ENCODE measurements around the gene ADAMTS17. TPM values are rescaled to one million over a fixed set of nuclear protein-coding genes. Genes with fewer than 3 reads are reported as not detected.

The ADAMTS17 gene
- total RNA-seq, 2 donors from 2014 or later: 0.37 to 1.1 TPM

DNA sequence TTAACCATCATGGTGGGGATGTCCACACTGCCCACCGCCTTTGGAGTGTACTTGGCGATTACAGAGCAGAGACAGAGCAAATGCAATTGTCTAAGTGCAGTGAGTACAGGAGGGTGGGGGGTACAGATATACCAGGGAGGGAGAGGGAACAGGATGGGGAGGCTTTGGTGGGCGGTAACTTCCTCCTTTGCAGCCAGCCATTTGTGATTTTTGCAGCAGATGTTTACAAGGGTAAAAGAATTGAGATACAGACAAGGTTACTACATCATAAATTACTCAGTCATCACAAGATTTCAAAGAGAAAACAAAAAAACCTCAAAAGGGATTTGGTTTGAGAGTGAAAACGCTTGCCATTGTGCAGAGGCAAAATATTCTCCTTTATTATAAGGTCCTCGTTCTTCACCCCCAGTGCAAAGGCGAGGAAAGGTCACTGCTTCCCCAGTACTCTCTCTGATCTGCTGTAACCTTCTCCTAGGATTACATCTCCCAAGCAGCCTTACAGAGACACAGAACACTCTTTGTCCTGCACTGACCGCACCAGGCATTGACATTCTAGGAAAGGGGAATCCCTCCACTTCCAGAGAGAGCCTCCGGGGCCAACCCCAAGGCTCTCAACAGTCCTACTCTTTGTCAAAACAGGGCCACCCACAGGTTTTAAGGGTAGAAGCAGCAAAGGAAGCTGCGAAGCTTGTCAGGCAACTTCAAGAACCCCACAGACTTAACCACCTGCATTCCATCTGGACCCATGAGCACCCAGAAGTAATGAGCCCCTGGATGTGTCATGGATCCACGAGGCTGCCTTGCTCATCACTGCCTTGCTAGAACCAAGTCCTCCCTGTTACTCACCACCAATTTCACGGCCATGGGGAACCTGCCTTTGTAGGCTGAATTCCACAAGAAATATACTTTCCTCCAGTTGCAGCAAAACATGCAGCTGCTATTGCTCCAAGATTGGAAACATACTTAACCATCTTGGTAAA, 117.3 kb downstream of the ADAMTS17 start:
- no peak for ATAC-seq (replicated peaks)
- H3K27ac Mint-ChIP-seq: no peak overlapping the region
- peaks cover 3% of the 10 kb centered on the region for H3K4me1 Mint-ChIP-seq
- H3K36me3 Mint-ChIP-seq (ENCODE audit: low read depth): no peaks in the 10 kb centered on the region
- no peak overlapping the region for H3K4me3 Mint-ChIP-seq
- no peaks in the 10 kb centered on the region for H3K9me3 Mint-ChIP-seq
- no peaks in the 10 kb centered on the region for H3K27me3 Mint-ChIP-seq

DNA sequence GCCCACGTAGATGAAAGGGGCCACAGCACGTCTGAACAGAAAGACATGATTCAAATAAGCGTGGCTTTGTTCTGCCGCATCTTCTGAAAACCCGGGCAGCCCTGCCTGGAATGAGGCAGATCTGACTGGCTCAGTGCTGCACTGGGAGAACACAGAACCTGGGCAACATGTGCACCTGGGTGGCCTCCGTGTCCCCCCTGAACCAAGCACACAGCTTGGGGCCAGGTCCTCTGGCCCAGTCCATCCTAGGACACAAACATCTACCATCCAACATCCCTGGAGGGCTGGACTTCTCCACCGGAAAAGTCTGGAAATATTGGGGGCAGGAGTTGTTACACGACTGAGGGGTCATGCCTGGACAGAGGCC, 119.4 kb downstream of the ADAMTS17 start:
- H3K4me3 Mint-ChIP-seq: no peak overlapping the region
- H3K27ac Mint-ChIP-seq: no peak overlapping the region
- ATAC-seq (replicated peaks): no peak
- H3K36me3 Mint-ChIP-seq (ENCODE audit: low read depth): no peaks in the 10 kb centered on the region
- no peaks in the 10 kb centered on the region for H3K4me1 Mint-ChIP-seq
- H3K9me3 Mint-ChIP-seq: no peaks in the 10 kb centered on the region
- no peaks in the 10 kb centered on the region for H3K27me3 Mint-ChIP-seq

DNA sequence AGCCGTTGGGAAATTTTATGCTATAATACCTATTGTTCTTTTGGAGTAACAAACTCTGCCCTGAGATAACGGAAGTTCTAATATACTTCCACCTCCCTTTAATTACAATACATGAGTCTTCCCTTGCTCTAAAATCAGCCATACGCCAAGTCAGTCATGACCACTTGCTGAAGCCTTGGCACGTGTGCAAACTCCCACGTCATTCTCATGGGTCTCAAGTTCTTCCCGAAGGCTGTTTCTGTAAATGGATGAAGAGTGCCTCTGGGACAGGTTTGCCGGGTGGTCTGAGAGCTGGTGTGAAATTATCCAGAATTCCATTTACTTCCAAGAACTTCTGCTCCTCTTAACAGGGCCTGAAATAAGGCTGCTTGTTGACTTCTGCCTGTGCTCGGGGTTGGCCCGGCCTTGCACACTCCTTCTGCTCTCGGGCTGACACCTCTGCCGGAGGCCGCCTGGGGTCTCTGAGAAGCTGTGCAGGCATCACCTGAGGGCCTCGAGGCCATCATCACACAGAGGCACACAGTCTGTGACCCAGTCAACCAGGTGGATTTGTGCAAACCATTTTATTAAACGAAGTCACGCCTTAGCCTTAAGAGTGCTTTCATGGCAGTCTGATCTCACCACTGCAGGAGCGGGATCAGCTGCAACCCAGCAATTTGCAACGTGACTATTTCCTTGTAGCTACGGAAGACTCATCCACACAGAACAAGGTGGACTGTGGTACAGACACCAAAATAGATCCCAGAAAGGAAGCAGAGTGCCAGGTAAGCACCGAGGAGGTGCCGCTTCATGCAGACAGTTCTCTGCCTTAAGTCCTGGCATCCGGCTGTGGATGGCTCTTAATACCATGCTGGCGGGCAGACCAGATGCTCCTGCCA, 120.1 kb downstream of the ADAMTS17 start:
- no peak for ATAC-seq (replicated peaks)
- H3K27ac Mint-ChIP-seq: no peak overlapping the region
- H3K4me1 Mint-ChIP-seq: no peaks in the 10 kb centered on the region
- no peaks in the 10 kb centered on the region for H3K27me3 Mint-ChIP-seq
- no peaks in the 10 kb centered on the region for H3K36me3 Mint-ChIP-seq (ENCODE audit: low read depth)
- H3K9me3 Mint-ChIP-seq: no peaks in the 10 kb centered on the region
- H3K4me3 Mint-ChIP-seq: no peak overlapping the region

DNA sequence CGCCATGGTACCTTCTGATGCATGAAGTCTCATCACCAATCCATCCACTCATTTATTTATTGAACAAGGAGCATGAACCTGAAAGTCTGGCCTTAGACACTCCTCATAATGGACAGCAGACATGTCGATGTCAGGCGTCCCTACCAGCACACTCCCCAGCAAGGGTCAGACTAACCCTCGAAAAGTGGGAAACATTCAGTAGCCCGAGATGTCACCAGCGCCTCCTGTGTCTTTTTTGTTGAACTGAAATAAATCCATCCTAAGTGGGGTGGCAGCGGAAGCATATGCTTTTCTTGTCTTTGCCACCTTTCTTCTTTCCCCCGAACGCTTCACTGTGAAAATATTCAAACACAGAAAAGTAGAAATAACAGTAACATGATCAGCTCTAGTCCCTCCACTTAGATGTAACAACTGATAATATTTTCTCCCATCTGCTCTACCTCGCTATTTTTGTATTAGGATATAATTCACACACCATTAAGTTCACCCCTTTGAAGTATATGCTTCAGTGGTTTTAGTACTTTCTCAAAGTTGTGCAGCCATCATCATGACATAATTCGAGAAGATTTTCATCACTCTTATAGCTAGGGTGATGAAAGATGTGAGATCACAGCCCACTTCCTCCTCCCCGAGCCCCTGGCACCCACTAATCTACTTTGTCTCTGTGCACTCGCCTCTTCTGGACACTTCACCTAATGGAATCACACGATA, 121.6 kb downstream of the ADAMTS17 start:
- no peak overlapping the region for H3K4me3 Mint-ChIP-seq

DNA sequence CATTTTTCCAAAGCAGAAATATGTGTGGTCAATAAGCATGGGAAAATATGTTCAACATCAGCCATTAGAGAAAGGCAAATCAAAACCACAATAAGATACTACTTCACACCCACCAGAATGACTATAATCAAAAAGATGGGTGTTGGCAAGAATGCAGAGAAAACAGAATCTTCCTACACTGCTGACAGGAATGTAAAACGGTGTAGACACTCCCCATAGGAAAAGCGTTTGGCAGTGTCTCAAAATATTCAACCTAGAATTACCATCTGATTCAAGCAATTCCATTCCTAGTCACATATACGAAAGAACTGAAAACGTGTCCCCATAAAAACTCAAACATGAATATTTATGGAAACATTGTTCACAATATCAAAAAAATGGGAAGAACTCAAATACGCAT, 123.3 kb downstream of the ADAMTS17 start:
- Mint-ChIP-seq H3K4me1 (no peaks in the 10 kb centered on the region), H3K36me3 (ENCODE audit: low read depth) (no peaks in the 10 kb centered on the region), H3K4me3 (no peak overlapping the region), H3K9me3 (no peaks in the 10 kb centered on the region), H3K27ac (no peak overlapping the region), H3K27me3 (no peaks in the 10 kb centered on the region)
- ATAC-seq (replicated peaks): no peak

More for the DNA sequence above, 121.6 kb downstream of the ADAMTS17 start:
- H3K36me3 Mint-ChIP-seq (ENCODE audit: low read depth): no peaks in the 10 kb centered on the region
- H3K4me1 Mint-ChIP-seq: no peaks in the 10 kb centered on the region
- no peaks in the 10 kb centered on the region for H3K27me3 Mint-ChIP-seq
- no peaks in the 10 kb centered on the region for H3K9me3 Mint-ChIP-seq
- ATAC-seq (replicated peaks): no peak
- no peak overlapping the region for H3K27ac Mint-ChIP-seq

DNA sequence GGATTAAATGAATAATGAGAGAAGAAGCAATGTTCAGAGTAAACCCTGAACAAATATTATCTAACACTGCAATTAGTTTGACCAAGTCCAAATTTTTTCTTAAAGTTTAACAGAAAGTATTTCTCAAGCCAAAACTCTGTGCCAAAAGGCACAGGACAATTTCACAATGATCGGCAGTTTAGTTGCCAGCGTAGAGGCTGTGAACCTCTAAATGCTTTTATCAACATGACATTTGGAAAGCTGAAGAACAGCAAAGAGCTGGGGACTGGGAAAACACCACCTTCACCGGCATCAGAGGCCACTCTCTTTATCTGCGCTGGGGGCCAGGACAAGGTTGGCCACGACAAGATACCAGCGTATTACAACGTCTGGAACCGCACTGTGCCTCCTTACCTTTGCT, 125.6 kb downstream of the ADAMTS17 start:
- Mint-ChIP-seq H3K9me3 (no peaks in the 10 kb centered on the region), H3K36me3 (ENCODE audit: low read depth) (no peaks in the 10 kb centered on the region), H3K4me1 (no peaks in the 10 kb centered on the region), H3K27ac (no peak overlapping the region), H3K4me3 (no peak overlapping the region), H3K27me3 (no peaks in the 10 kb centered on the region)
- no peak for ATAC-seq (replicated peaks)

GRCh38 chr15:100215843-100216169, 126.0 kb downstream of the ADAMTS17 start:
- Mint-ChIP-seq H3K36me3 (ENCODE audit: low read depth) (no peaks in the 10 kb centered on the region), H3K27me3 (no peaks in the 10 kb centered on the region), H3K4me3 (no peak overlapping the region), H3K9me3 (no peaks in the 10 kb centered on the region), H3K27ac (no peak overlapping the region), H3K4me1 (no peaks in the 10 kb centered on the region)
- ATAC-seq (replicated peaks): no peak

DNA sequence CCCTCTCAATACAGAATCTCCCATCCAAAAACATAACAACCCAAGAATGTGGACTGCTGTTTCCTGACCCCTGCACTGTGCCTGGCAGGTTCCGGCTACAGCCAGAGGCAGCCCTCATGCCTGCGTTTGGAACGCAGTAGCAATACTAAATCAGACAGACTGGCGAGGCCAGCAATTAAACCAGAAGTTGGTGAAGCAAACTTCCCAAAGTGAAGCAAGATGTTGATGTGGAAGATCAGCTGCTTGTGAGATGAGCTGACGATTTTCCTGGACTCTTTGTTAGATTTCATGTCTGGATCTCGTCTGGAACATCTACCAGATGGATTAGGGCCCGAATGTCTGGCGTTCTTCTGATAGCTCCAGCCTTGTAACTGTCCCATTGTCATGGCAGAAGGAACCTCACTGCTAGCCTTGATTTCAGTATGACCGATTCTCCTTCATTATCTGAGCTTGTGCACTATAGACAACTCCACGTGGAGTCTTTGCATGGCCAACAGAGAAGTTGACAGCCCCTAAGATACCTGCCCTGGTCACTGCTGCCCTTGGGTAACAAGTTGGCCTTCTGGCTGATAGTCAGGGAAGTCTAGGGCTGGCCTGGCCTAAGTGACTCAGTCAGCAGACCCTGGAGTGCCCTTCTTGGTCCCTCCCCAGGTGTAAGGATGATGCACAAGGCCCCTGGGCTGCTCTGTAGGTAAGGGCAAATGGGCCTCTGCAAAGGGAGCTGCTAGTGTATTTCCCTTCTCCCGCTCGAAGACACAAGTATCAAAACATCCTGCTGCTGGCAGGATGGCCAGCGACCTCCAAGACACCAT, 126.5 kb downstream of the ADAMTS17 start:
- Mint-ChIP-seq H3K4me3 (no peak overlapping the region), H3K36me3 (ENCODE audit: low read depth) (no peaks in the 10 kb centered on the region), H3K4me1 (no peaks in the 10 kb centered on the region), H3K27me3 (no peaks in the 10 kb centered on the region), H3K27ac (no peak overlapping the region), H3K9me3 (no peaks in the 10 kb centered on the region)
- ATAC-seq (replicated peaks): no peak

- H3K4me3 Mint-ChIP-seq: no peak overlapping the region
- H3K36me3 Mint-ChIP-seq (ENCODE audit: low read depth): no peaks in the 10 kb centered on the region
- no peaks in the 10 kb centered on the region for H3K27me3 Mint-ChIP-seq
- ATAC-seq (replicated peaks): no peak
- no peaks in the 10 kb centered on the region for H3K9me3 Mint-ChIP-seq
- no peak overlapping the region for H3K27ac Mint-ChIP-seq
- H3K4me1 Mint-ChIP-seq: no peaks in the 10 kb centered on the region
Observed at GRCh38 chr15:100211855-100212850, 129.6 kb downstream of the ADAMTS17 start.

DNA sequence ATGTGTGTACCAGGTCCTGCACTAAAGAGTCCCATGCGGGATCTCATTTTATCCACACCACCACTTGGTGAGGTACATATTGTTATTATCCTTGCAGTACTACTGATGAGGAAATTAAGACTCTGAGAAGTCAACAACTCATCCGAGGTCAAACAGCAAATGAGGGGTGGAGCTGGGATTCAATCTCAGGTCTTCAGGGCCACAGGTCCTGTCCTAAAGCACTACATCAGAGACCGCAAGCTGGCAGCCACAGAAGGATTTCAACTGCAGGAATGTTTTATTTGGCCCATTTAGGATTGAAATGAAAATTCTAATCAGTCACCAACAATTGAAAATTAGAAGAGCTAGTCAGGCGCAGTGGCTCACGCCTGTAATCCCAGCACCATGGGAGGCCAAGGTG, 131.4 kb downstream of the ADAMTS17 start:
- no peak overlapping the region for H3K27ac Mint-ChIP-seq
- no peaks in the 10 kb centered on the region for H3K9me3 Mint-ChIP-seq
- H3K4me3 Mint-ChIP-seq: no peak overlapping the region
- H3K36me3 Mint-ChIP-seq (ENCODE audit: low read depth): no peaks in the 10 kb centered on the region
- no peaks in the 10 kb centered on the region for H3K4me1 Mint-ChIP-seq
- no peak for ATAC-seq (replicated peaks)
- no peaks in the 10 kb centered on the region for H3K27me3 Mint-ChIP-seq

DNA sequence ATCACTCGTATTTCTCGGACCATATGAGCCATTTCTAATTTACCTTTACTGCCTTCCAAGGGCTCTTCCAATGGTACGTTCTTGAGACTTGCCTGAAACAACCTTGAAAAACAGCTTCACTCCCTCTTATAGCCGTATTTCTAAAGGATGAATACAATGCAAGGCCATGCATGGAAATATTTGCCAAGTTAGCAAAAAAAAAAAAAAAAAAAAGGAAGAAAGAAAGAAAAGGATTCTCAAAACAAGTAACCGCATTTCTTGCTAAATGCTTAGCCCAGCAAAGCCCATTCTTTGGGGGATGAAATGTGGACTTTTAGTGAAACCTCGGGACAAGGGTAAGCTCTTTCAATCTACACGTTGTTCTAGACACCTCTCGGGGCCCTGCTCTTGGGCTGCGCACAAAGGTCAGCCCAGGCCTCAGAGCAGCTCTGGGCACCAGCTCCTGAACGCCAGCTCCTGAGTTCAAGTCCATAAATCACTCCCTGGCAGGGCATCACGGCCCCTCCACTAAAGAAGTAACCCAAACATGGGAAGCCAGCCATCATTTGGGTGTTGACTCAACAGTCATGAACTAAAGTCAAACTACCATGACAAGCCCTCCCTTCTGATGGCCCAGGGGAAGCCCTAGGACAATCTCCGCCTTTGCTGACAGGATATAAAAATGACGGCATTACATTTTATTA, 132.7 kb downstream of the ADAMTS17 start:
- no peak overlapping the region for H3K27ac Mint-ChIP-seq
- H3K4me3 Mint-ChIP-seq: no peak overlapping the region
- no peaks in the 10 kb centered on the region for H3K27me3 Mint-ChIP-seq
- no peak for ATAC-seq (replicated peaks)
- no peaks in the 10 kb centered on the region for H3K36me3 Mint-ChIP-seq (ENCODE audit: low read depth)
- H3K4me1 Mint-ChIP-seq: no peaks in the 10 kb centered on the region
- no peaks in the 10 kb centered on the region for H3K9me3 Mint-ChIP-seq

DNA sequence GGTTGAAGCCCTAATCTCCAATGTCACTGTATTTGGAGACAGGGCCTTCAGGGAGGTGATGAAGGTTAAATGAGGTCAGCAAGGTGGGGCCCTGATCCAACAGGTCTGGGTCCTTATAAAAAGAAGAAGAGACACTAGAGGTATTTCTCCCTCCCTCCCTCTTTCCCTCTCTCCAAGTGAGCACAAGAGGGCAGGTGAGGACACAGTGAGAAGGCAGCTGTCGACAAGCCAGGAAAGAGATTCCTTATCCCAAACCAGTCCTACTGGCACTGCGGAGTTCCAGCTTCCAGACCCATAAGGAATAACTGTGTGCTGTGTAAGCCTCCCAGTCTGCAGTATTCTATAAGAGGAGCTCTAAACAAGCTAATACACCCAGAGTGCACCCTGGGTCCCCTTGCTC, 134.7 kb downstream of the ADAMTS17 start:
- no peak for ATAC-seq (replicated peaks)
- no peaks in the 10 kb centered on the region for H3K36me3 Mint-ChIP-seq (ENCODE audit: low read depth)
- peaks cover 2% of the 10 kb centered on the region for H3K4me1 Mint-ChIP-seq
- no peak overlapping the region for H3K4me3 Mint-ChIP-seq
- no peaks in the 10 kb centered on the region for H3K9me3 Mint-ChIP-seq
- no peaks in the 10 kb centered on the region for H3K27me3 Mint-ChIP-seq
- H3K27ac Mint-ChIP-seq: no peak overlapping the region

Measured in activated T-helper 17 cell treated with anti-CD3 and anti-CD28 coated beads, Interleukin-2, amount 50 U/mL, for 72 hours (primary cell).